Mesendoderm (in vitro differentiated cells): ENCODE measurements around the gene SHISA7.

Experiments used
- DNase-seq: peaks from one replicate; pipeline ENCODE4 v3.0.0; 2013
- H2AK5ac ChIP-seq: 2 replicates; pipeline ENCODE4 v1.6.1; 2013; ENCODE audit warnings: low read length, inconsistent platforms
- H2BK120ac ChIP-seq: 2 replicates; pipeline ENCODE4 v1.6.1; 2013; ENCODE audit warnings: low read depth, mild to moderate bottlenecking, low read length, moderate library complexity, mixed read lengths
- H2BK15ac ChIP-seq: replicated peaks from 2 replicates; pipeline ENCODE4 v1.6.1; 2013; ENCODE audit warnings: low read depth, mild to moderate bottlenecking, moderate library complexity
- H2BK5ac ChIP-seq: 2 replicates; pipeline ENCODE4 v1.6.1; 2013; ENCODE audit warnings: low read length, inconsistent platforms
- H3K18ac ChIP-seq: 2 replicates; pipeline ENCODE4 v1.6.1; 2013; ENCODE audit warnings: mild to moderate bottlenecking, low read length, mixed read lengths
- H3K23ac ChIP-seq: one replicate; pipeline ENCODE4 v1.6.1; 2013; ENCODE audit warnings: low read length
- H3K27ac ChIP-seq: 2 replicates; pipeline ENCODE4 v1.5.1; 2013; ENCODE audit warnings: low read depth, mild to moderate bottlenecking, inconsistent platforms, low read length, moderate library complexity
- H3K27me3 ChIP-seq: 2 replicates; pipeline ENCODE4 v1.6.1; 2013; ENCODE audit warnings: low read length, control low read depth, mild to moderate bottlenecking, inconsistent platforms; ENCODE audit not compliant: insufficient read depth, poor library complexity
- H3K36me3 ChIP-seq: 2 replicates; pipeline ENCODE4 v1.6.1; 2013; ENCODE audit warnings: low read length, inconsistent platforms; ENCODE audit not compliant: control insufficient read depth, insufficient read depth
- H3K4ac ChIP-seq: one replicate; pipeline ENCODE4 v1.6.1; 2013; ENCODE audit warnings: low read depth, mild to moderate bottlenecking, low read length, moderate library complexity
- H3K4me1 ChIP-seq: 2 replicates; pipeline ENCODE4 v1.6.1; 2013; ENCODE audit warnings: low read depth, low read length, inconsistent platforms; ENCODE audit not compliant: control insufficient read depth
- H3K4me2 ChIP-seq: 2 replicates; pipeline ENCODE4 v1.6.1; 2013; ENCODE audit warnings: low read length
- H3K4me3 ChIP-seq: 2 replicates; pipeline ENCODE4 v1.5.1; 2013; ENCODE audit warnings: mild to moderate bottlenecking, low read length
- H3K56ac ChIP-seq: one replicate; pipeline ENCODE4 v1.6.1; 2013; ENCODE audit warnings: low read length
- H3K79me1 ChIP-seq: 2 replicates; pipeline ENCODE4 v1.6.1; 2013; ENCODE audit warnings: low read length, inconsistent platforms
- H3K79me2 ChIP-seq: 2 replicates; pipeline ENCODE4 v1.6.1; 2013; ENCODE audit warnings: mild to moderate bottlenecking, low read length; ENCODE audit not compliant: control insufficient read depth, insufficient read depth
- H3K9ac ChIP-seq: 2 replicates; pipeline ENCODE4 v1.6.1; 2013; ENCODE audit warnings: low read length, inconsistent platforms
- H4K5ac ChIP-seq: one replicate; pipeline ENCODE4 v1.6.1; 2013; ENCODE audit warnings: low read length
- H4K8ac ChIP-seq: one replicate; pipeline ENCODE4 v1.6.1; 2013; ENCODE audit warnings: low read depth, mild to moderate bottlenecking, control low read depth, low read length, moderate library complexity
- WGBS: extraction: QIAGEN DNeasy Blood & Tissue Kit; methylation state at CpG from one replicate; pipeline ENCODE4 v1.1.7; 2013; ENCODE audit warnings: low lambda C conversion rate, missing lambda C conversion rate; ENCODE audit not compliant: insufficient coverage; ENCODE audit errors: extremely low coverage; 5-methylcytosine and 5-hydroxymethylcytosine counted together

SHISA7 gene

DNA sequence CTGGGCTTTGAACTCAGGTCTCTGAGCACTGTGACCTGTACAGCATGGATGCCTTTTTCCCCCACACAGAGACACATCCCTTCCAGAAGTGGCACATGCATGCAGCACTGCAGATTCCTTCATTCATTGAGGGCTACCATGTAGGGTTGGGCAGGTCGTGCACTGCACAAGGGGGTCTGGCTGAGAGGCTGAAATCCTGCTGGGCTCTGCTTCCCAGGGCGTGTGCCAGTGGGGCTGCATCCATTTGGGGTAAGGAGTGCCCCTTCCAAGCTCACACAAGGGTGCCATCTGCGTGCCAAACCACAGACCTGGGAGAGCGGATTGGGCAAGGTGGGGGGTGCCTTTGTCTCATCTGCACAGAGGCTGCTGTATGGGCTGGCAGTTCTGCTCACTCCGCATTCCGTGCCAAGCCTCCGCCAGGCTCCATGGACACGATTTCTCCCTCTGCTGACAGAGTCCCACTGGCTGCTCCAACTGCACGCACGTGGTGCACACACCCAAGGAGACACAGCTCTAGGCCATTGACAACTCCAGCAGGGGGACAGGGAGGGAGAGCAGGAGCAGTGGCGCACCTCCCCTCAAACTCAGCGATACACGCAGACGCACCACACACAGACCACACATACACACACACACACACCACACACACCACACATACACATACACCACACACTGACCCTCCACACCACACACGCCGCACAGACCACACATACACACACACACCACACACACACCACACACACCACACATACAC, 4.5 kb upstream of the SHISA7 start:
- peaks cover 42% of the 10 kb centered on the region for H3K27me3 ChIP-seq

DNA sequence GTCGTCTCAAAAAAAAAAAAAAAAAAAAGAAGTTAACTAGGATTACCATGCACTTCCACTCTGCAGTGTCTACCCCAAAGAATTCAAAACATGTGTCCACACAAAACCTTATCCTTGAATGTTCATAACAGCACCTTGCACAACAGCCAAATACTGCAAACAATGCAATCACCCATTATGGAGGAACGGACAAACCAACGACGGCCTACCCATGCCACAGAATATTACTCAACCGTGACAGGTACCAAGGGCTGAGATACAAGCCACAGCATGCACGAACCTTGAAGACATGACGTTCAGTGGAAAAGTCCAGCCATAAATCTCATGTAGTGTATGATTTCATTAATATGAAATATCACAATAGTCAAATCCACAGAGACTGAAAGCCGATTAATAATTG, 3.0 kb upstream of the SHISA7 start:
- Histone ChIP-seq H3K79me1 (no peaks in the 10 kb centered on the region), H3K18ac (no peak overlapping the region), H2BK120ac (no peak overlapping the region), H3K9ac (no peak overlapping the region), H2BK5ac (no peak overlapping the region), H4K8ac (no peak overlapping the region), H3K4me3 (no peak overlapping the region), H3K56ac (no peak overlapping the region), H3K23ac (no peak overlapping the region), H3K36me3 (no peaks in the 10 kb centered on the region), H3K4ac (no peak overlapping the region), H3K4me1 (no peaks in the 10 kb centered on the region), H3K4me2 (no peak overlapping the region), H3K27me3 (peaks cover 44% of the 10 kb centered on the region), H3K27ac (no peak overlapping the region), H3K79me2 (no peaks in the 10 kb centered on the region), H2AK5ac (no peak overlapping the region), H4K5ac (no peak overlapping the region), H2BK15ac (no peak overlapping the region)
- DNase-seq = no peak
- WGBS = no CpG with 5 or more reads among the region's 8 CpGs

More for the DNA sequence above, 4.5 kb upstream of the SHISA7 start:
- no peak overlapping the region for H3K4me2 ChIP-seq
- no peak overlapping the region for H2BK120ac ChIP-seq
- no peak overlapping the region for H3K27ac ChIP-seq
- no peaks in the 10 kb centered on the region for H3K79me2 ChIP-seq
- H2BK15ac ChIP-seq = no peak overlapping the region
- no peaks in the 10 kb centered on the region for H3K4me1 ChIP-seq
- H4K8ac ChIP-seq = no peak overlapping the region
- no peak overlapping the region for H2AK5ac ChIP-seq
- 100% methylated on average over 2 of the region's 16 CpGs for WGBS
- no peak overlapping the region for H2BK5ac ChIP-seq
- no peak overlapping the region for H3K18ac ChIP-seq
- H4K5ac ChIP-seq = no peak overlapping the region
- no peaks in the 10 kb centered on the region for H3K36me3 ChIP-seq
- H3K23ac ChIP-seq = no peak overlapping the region
- no peaks in the 10 kb centered on the region for H3K79me1 ChIP-seq
- DNase-seq = peak; percentile 62
- no peak overlapping the region for H3K4me3 ChIP-seq
- H3K9ac ChIP-seq = no peak overlapping the region
- H3K56ac ChIP-seq = no peak overlapping the region
- H3K4ac ChIP-seq = no peak overlapping the region

DNA sequence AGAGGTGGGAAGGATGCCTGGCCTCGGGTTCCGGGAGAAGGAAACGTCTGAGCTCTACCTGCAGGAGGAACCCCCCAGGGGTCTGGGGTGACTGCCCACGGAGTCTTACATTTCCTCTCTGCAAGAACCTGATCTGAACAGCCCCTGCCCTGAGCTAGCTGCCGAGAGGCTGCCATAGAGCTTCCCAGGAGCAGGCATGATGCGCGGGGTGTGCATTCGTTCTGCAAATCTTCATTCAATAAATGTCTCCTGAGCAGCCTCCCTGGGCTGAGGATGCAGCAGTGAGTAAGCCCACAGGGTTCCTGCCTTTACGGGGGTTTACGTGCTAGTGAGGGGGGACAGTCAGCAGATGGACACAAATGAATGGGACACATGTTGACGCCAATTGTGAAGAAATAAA, 1.5 kb upstream of the SHISA7 start:
- H3K4me2 ChIP-seq = no peak overlapping the region
- no peak overlapping the region for H2BK15ac ChIP-seq
- no peak for DNase-seq
- no peak overlapping the region for H3K27ac ChIP-seq
- no peak overlapping the region for H3K9ac ChIP-seq
- H3K23ac ChIP-seq = no peak overlapping the region
- H3K18ac ChIP-seq = no peak overlapping the region
- no peak overlapping the region for H2BK5ac ChIP-seq
- H3K79me1 ChIP-seq = no peaks in the 10 kb centered on the region
- H3K56ac ChIP-seq = no peak overlapping the region
- H2BK120ac ChIP-seq = no peak overlapping the region
- WGBS = no CpG with 5 or more reads among the region's 11 CpGs
- H2AK5ac ChIP-seq = no peak overlapping the region
- H4K5ac ChIP-seq = no peak overlapping the region
- H3K79me2 ChIP-seq = no peaks in the 10 kb centered on the region
- no peak overlapping the region for H3K4ac ChIP-seq
- no peaks in the 10 kb centered on the region for H3K36me3 ChIP-seq
- H3K27me3 ChIP-seq = peaks cover 45% of the 10 kb centered on the region
- H4K8ac ChIP-seq = no peak overlapping the region
- no peak overlapping the region for H3K4me3 ChIP-seq
- no peaks in the 10 kb centered on the region for H3K4me1 ChIP-seq

- WGBS = no CpG with 5 or more reads among the region's 18 CpGs
- no peak for DNase-seq
- no peak overlapping the region for H2AK5ac ChIP-seq
These were observed 852 bp upstream of the SHISA7 start for GRCh38 chr19:55443824-55444480.

DNA sequence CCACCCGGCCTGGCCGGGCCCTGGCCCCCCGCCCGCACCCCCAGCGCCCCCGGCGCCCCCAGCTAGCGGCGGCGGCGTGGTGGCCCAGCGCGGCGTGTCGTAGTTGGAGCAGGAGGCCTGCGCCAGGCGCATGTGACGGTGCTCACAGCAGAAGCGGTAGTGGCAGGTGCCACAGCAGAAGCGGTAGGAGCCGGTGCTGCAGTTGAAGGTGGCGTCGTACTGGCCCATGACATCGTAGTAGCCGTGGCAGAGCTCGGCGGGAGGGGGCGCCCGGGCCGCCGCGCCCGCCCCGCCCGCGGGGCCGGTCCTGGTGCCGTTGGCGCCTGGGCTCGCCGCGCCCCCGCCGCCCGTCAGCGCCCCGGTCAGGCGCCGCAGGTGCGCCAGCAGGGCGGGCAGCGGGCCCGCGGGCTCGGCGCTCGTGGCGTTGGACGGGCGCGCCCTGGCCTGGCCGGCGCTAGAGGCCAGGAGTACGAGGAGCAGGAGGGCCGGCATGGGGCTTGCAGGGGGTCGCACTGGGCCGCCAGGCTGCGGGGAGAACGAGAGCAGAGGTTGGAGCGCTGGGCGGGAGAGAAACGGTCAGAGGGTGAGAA, 633 bp downstream of the SHISA7 start:
- no peak for DNase-seq
- Histone ChIP-seq H2BK15ac (no peak overlapping the region), H3K18ac (no peak overlapping the region), H3K4me3 (no peak overlapping the region), H3K27me3 (peaks cover 43% of the 10 kb centered on the region), H2BK120ac (no peak overlapping the region), H4K5ac (no peak overlapping the region), H3K79me2 (no peaks in the 10 kb centered on the region), H3K27ac (no peak overlapping the region), H3K56ac (no peak overlapping the region), H3K36me3 (no peaks in the 10 kb centered on the region), H2BK5ac (no peak overlapping the region), H2AK5ac (no peak overlapping the region), H3K9ac (no peak overlapping the region), H3K79me1 (no peaks in the 10 kb centered on the region), H3K4ac (no peak overlapping the region), H3K23ac (no peak overlapping the region), H3K4me2 (no peak overlapping the region), H4K8ac (no peak overlapping the region), H3K4me1 (no peaks in the 10 kb centered on the region)
- WGBS = no CpG with 5 or more reads among the region's 72 CpGs

More at GRCh38 chr19:55443824-55444480, 852 bp upstream of the SHISA7 start:
- H2BK5ac ChIP-seq = no peak overlapping the region
- no peak overlapping the region for H4K8ac ChIP-seq
- H3K9ac ChIP-seq = no peak overlapping the region
- no peak overlapping the region for H3K4ac ChIP-seq
- H3K4me2 ChIP-seq = no peak overlapping the region
- no peak overlapping the region for H3K18ac ChIP-seq
- H2BK15ac ChIP-seq = no peak overlapping the region
- H3K36me3 ChIP-seq = no peaks in the 10 kb centered on the region
- H3K27ac ChIP-seq = no peak overlapping the region
- H3K79me2 ChIP-seq = no peaks in the 10 kb centered on the region
- H3K4me1 ChIP-seq = no peaks in the 10 kb centered on the region
- no peaks in the 10 kb centered on the region for H3K79me1 ChIP-seq
- H4K5ac ChIP-seq = no peak overlapping the region
- peaks cover 43% of the 10 kb centered on the region for H3K27me3 ChIP-seq
- no peak overlapping the region for H3K23ac ChIP-seq
- no peak overlapping the region for H3K4me3 ChIP-seq
- H2BK120ac ChIP-seq = no peak overlapping the region
- H3K56ac ChIP-seq = no peak overlapping the region
